BLaER1 (cell line): ENCODE data around the gene PCED1A.

Experiments used
- H3K27ac ChIP-seq: shearing (Covaris generic); formaldehyde crosslinking; 2 replicates; pipeline ENCODE4 v1.8.1; 2022
- H3K27me3 ChIP-seq: shearing (Covaris generic); formaldehyde crosslinking; 2 replicates; pipeline ENCODE4 v1.8.1; 2022
- H3K36me3 ChIP-seq: shearing (Covaris generic); formaldehyde crosslinking; 2 replicates; pipeline ENCODE4 v1.8.1; 2022
- H3K4me1 ChIP-seq: shearing (Covaris generic); formaldehyde crosslinking; 2 replicates; pipeline ENCODE4 v1.8.1; 2022
- H3K4me2 ChIP-seq: shearing (Covaris generic); formaldehyde crosslinking; 2 replicates; pipeline ENCODE4 v1.8.1; 2022
- H3K4me3 ChIP-seq: shearing (Covaris generic); formaldehyde crosslinking; 2 replicates; pipeline ENCODE4 v1.8.1; 2022
- H3K9ac ChIP-seq: shearing (Covaris generic); formaldehyde crosslinking; 2 replicates; pipeline ENCODE4 v1.8.1; 2022
- H3K9me3 ChIP-seq: shearing (Covaris generic); formaldehyde crosslinking; 2 replicates; pipeline ENCODE4 v1.8.1; 2022
- H4K20me1 ChIP-seq: shearing (Covaris generic); formaldehyde crosslinking; 2 replicates; pipeline ENCODE4 v1.8.1; 2022
- Cebpa-rat ChIP-seq: shearing (Covaris generic); IDR thresholded peaks from 2 replicates; pipeline ENCODE4 v1.8.1; 2022

The PCED1A gene

DNA sequence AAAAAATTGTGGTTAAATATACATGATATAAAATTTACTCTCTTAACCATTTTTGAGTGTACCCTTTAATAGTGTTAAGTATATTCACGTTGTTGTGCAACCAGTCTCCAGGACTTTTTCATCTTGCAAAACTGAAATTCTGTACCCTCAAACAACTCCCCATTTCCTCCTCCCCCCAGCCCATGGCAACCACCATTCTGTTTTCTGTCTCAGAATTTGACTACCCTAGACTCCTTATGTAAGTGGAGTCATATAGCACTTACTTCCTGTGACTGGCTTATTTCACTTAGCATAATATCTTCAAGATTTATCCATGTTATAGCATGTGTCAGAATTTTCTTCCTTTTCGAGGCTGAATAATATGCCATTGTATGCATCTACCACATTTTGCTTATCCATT is 5.2 kb upstream of the PCED1A start:
- H3K4me2 ChIP-seq, result no peak overlapping the region
- no peaks in the 10 kb centered on the region for H3K36me3 ChIP-seq
- TF ChIP-seq Cebpa-rat, result no peak

DNA sequence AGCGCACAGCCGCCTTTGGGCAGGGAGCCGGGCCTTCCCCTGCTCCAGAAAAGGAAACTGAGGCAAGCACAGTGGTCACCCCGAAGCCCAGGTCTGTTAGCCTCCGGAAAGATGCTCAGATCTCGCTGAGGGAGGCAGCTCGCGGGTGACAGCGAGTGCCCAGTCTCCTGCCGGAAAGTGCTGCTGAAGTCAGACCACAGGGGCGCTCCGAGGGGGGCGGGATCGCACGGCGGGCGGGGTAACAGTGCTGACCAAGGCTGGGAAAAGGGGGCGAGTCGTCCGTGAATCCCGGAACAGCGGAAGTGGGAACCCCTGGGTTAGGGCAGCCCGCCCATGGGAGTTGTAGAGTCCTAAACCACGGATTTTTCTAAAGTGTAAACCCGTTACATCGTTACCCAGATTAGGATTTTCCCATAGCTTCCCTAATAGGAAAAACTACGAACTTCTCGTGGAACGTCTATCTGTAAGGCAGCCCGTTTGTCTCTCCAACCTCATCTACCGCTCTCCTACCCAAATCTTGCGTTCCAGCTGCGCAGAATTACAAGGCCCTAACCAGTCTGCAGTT is 594 bp upstream of the PCED1A start:
- H3K27me3 ChIP-seq, result no peaks in the 10 kb centered on the region
- H3K4me3 ChIP-seq, result peak overlapping the region; percentile 83
- H4K20me1 ChIP-seq, result no peaks in the 10 kb centered on the region
- peaks cover 43% of the 10 kb centered on the region for H3K4me1 ChIP-seq
- H3K9ac ChIP-seq, result peak overlapping the region; percentile 83
- H3K27ac ChIP-seq, result peak overlapping the region; percentile 58
- no peak for TF ChIP-seq Cebpa-rat
- H3K4me2 ChIP-seq, result peak overlapping the region; percentile 90
- no peaks in the 10 kb centered on the region for H3K9me3 ChIP-seq
- peaks cover 6% of the 10 kb centered on the region; the same call in 1 of the 2 replicates for H3K36me3 ChIP-seq

More for the DNA sequence above, 5.2 kb upstream of the PCED1A start:
- no peaks in the 10 kb centered on the region for H4K20me1 ChIP-seq
- no peak overlapping the region for H3K27ac ChIP-seq
- no peaks in the 10 kb centered on the region for H3K27me3 ChIP-seq
- no peak overlapping the region for H3K4me3 ChIP-seq
- H3K9ac ChIP-seq, result no peak overlapping the region
- no peaks in the 10 kb centered on the region for H3K9me3 ChIP-seq
- peaks cover 12% of the 10 kb centered on the region for H3K4me1 ChIP-seq

DNA sequence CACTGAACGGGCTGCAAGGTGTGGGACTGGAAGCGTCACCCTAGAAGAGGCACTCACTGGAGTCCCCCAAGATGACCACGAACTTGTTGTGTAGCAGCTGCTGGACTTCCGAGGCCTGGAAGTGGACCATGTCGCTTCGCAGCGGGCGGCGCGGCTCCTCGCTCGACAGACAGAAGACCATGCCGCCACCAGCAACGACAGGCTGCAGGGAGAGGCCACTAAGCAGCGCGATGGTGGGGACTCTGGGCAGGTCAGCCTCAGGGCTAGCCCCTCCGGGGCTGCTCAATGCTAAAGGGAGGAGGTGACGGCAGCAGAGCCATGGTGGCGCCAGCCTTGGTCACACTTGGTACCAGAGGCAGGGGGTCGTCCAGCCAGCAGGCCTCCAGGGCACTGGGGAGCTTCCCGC is 720 bp downstream of the PCED1A start:
- Histone ChIP-seq H4K20me1 (no peaks in the 10 kb centered on the region), H3K27ac (peak overlapping the region; percentile 97), H3K9me3 (no peaks in the 10 kb centered on the region), H3K4me2 (peak overlapping the region; percentile 95), H3K4me1 (peaks cover 43% of the 10 kb centered on the region), H3K4me3 (peak overlapping the region; percentile 83), H3K27me3 (no peaks in the 10 kb centered on the region), H3K36me3 (peaks cover 13% of the 10 kb centered on the region; the same call in 1 of the 2 replicates), H3K9ac (peak overlapping the region; percentile 92)
- TF ChIP-seq Cebpa-rat, result no peak

DNA sequence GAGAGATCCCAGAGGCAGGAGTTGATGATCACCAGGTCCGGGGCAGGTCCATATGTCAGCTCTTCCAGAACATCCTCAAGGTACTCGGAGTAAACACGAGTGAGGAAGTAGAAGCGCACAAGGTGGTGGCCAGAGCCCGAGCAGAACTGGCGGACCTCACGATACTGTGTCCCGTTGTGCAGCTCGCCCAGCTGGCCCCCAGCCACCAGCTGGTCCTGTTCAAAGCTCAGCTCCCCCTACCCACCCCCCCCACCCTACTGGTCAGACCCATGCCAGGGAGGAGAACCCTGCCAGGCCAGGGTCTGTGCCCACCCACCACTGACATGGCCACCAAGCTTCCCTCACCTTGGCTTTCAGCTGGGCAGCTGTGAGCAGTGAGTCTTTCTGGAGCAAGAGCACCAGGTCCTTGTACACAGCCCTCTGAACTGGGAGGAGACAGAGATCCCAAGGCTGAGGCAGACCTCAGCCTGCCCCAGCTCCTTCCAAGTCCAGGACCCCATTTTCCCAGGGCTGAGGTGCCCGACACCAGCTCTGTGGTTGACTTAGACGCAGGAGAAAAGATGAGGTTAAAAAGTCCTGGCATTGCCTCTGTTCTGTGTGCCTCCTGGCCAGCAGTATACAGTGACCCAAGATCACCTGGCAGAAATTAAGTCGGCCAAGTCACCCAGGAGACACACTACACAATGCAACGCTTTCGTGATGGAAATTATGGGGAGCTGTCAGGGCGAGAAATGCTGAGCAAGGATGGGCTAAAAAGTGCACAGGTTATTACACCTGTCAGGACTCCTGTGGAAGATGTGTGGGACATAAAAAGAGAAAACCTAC is 1.4 kb downstream of the PCED1A start:
- H3K4me2 ChIP-seq, result peak overlapping the region; percentile 95
- peak overlapping the region; percentile 83; the same call in 1 of the 2 replicates for H3K4me3 ChIP-seq
- no peaks in the 10 kb centered on the region for H3K27me3 ChIP-seq
- H3K4me1 ChIP-seq, result peaks cover 43% of the 10 kb centered on the region
- peak overlapping the region; percentile 50; the same call in 1 of the 2 replicates for H3K27ac ChIP-seq
- no peaks in the 10 kb centered on the region for H3K9me3 ChIP-seq
- H3K9ac ChIP-seq, result no peak overlapping the region
- no peak for TF ChIP-seq Cebpa-rat
- H3K36me3 ChIP-seq, result peaks cover 13% of the 10 kb centered on the region; the same call in 1 of the 2 replicates
- no peaks in the 10 kb centered on the region for H4K20me1 ChIP-seq

DNA sequence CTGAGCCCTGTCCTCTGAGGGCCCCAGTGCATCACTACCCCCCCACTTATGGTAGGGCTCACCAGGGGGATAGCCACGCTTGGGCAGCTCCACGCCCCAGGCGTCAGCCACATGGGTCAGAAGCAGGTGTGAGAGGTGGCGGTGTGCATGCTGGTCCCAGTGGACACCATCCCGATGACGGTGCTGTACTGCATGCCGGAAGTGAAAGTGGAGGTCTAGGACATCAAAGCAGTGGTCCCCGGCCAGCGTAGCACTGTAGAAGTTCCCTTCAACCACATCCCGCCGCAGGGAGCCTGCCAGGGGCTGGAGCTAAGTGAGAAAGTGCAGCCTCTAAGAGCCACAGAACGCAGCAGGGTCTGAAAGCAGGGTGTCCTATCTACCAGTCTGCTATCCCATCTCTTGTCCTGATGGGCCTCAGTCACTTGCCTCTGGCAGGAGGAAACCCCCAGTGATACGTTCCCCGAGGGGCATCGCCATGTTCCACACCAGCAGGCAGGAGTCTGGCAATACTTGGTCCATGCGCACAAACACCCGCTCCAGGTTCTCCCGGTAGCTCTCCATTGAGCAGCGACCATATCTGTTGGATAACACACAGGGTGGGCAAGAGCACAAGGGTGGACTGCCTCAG is 2.2 kb downstream of the PCED1A start:
- H3K9ac ChIP-seq, result no peak overlapping the region
- H3K36me3 ChIP-seq, result peaks cover 13% of the 10 kb centered on the region; the same call in 1 of the 2 replicates
- no peak for TF ChIP-seq Cebpa-rat
- H3K4me1 ChIP-seq, result peaks cover 43% of the 10 kb centered on the region
- no peaks in the 10 kb centered on the region for H3K27me3 ChIP-seq
- no peaks in the 10 kb centered on the region for H3K9me3 ChIP-seq
- no peak overlapping the region for H3K4me3 ChIP-seq
- peak overlapping the region; percentile 50; the same call in 1 of the 2 replicates for H3K27ac ChIP-seq
- peak overlapping the region; percentile 95 for H3K4me2 ChIP-seq
- H4K20me1 ChIP-seq, result no peaks in the 10 kb centered on the region

DNA sequence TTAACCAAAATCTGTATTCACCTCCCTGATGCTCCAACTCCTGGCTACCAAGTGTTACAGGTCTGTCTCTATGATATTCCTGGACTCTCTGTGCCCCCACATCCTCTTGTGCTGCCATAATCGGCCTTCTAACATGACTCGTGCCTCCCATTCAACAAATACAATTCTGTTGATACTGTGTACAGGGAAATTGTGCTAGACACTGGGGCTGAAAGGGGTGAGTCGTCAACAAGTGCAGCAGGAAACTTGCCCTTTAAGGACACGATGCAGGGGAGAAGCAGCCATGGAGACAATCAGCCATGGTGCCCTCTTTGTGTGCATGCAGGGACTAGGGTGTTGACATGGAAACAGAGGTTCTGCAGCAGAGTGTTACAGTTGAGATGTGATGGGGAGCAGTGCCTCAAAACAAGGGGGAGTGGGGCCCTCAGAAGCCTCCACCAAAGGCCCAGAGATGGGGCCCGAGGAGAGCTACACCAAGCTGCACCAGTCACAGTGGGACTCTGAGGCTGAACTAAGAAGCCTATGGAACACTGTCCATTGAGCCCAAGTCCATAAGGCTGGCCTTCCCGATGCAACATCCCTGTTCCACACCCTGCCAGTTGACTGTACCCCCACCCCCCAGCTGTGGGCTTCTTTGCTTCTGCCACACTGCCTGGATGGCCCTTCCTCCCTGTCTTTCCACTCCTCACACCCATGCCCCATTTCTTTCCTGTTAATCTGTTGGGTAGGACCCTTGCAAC is 3.1 kb downstream of the PCED1A start:
- Histone ChIP-seq H3K36me3 (peaks cover 13% of the 10 kb centered on the region; the same call in 1 of the 2 replicates), H3K27ac (no peak overlapping the region), H4K20me1 (no peaks in the 10 kb centered on the region), H3K4me2 (peak overlapping the region; percentile 95), H3K4me1 (peaks cover 43% of the 10 kb centered on the region), H3K9me3 (no peaks in the 10 kb centered on the region), H3K27me3 (no peaks in the 10 kb centered on the region), H3K9ac (no peak overlapping the region), H3K4me3 (no peak overlapping the region)
- no peak for TF ChIP-seq Cebpa-rat

DNA sequence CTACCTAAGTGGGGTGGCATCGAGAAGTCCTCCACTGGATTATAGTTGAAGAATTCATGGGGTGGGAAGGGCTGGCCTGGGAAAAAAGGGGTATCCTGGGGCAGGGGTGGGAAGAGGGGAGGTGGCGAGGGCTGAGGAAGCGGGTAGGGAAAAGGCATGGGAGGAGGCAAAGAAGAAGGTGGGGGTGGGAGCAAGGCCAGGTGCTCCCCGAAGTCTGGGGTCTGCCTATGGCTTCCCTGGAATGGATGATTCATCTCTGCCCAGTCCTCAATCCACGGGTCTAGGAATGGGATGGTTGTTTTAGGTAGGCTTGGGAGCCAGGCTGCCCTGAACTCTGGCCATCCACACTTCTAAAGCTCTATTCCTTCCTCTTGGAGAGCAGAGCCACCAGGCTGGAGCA is 4.4 kb downstream of the PCED1A start:
- Histone ChIP-seq H3K9ac (no peak overlapping the region), H3K27ac (no peak overlapping the region), H3K4me2 (no peak overlapping the region), H4K20me1 (no peaks in the 10 kb centered on the region), H3K27me3 (no peaks in the 10 kb centered on the region), H3K4me1 (peaks cover 32% of the 10 kb centered on the region), H3K4me3 (no peak overlapping the region), H3K9me3 (no peaks in the 10 kb centered on the region), H3K36me3 (peaks cover 13% of the 10 kb centered on the region; the same call in 1 of the 2 replicates)
- TF ChIP-seq Cebpa-rat, result no peak

DNA sequence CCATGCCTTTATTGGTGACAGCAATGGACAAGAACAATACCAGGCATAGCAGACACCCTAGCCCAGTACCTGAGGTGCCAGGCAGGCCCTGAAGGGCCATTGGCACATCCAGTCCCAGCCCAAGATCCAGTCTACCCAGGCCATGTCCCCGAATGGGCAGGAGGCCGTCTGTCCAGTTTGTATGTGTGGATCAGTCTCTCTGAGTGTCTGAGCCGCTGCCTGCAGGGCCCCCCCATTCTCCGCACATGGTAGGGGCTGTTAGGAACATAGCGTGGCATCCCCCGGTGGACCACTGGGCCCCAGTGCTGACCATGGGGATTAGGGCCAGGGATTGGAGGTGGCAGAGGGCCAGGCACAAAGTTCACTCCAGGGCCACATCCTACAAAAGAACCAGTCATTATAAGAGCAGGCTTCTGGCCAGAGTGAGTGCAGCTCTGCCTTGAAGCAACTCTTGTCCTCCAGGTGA is 5.1 kb downstream of the PCED1A start:
- H3K4me3 ChIP-seq, result no peak overlapping the region
- H3K9ac ChIP-seq, result no peak overlapping the region
- no peak overlapping the region for H3K4me2 ChIP-seq
- H3K9me3 ChIP-seq, result no peaks in the 10 kb centered on the region
- no peaks in the 10 kb centered on the region for H4K20me1 ChIP-seq
- TF ChIP-seq Cebpa-rat, result no peak
- H3K27me3 ChIP-seq, result no peaks in the 10 kb centered on the region
- H3K4me1 ChIP-seq, result peaks cover 31% of the 10 kb centered on the region
- peaks cover 13% of the 10 kb centered on the region; the same call in 1 of the 2 replicates for H3K36me3 ChIP-seq
- no peak overlapping the region for H3K27ac ChIP-seq

DNA sequence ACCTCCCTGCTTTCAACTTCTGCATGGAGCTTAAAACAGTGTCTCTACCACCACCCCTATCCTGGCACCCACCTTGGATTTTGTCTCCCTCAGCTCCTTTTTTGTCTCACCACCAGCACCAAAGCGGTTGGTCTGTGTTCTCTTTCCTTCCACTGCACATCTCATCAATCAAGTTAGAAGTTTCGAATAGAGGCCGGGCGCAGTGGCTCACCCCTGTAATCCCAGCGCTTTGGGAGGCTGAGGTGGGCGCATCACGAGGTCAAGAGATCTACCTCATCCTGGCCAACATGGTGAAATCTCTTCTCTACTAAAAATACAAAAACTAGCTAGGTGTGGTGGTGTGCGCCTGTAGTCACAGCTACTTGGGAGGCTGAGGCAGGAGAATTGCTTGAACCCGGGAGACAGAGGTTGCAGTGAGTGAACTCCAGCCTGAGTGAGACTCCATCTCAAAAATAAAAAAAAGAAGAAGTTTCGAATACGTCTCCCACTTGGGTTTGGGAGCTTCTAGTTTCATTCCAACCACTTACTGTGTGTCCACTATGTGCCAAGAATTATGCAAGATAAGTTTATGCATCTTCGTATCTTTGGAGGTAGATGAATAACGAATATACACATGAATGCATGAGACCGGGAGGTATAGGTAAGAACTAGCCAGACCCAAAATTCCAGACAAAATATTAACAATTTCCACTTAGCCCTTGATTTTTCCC is 5.9 kb downstream of the PCED1A start:
- Histone ChIP-seq H3K4me1 (peaks cover 23% of the 10 kb centered on the region), H3K9ac (no peak overlapping the region), H4K20me1 (no peaks in the 10 kb centered on the region), H3K4me3 (no peak overlapping the region), H3K9me3 (no peaks in the 10 kb centered on the region), H3K27me3 (no peaks in the 10 kb centered on the region), H3K4me2 (no peak overlapping the region), H3K36me3 (peaks cover 13% of the 10 kb centered on the region; the same call in 1 of the 2 replicates), H3K27ac (no peak overlapping the region)
- no peak for TF ChIP-seq Cebpa-rat
